Activated CD4-positive, CD25-positive, alpha-beta regulatory T cell treated with anti-CD3 and anti-CD28 coated beads, Interleukin-2, amount 50 U/mL, for 24 hours (primary cell): ENCODE data around the gene ZNG1A.
"Not testable (repeated sequence)": the region's sequence is repeated elsewhere in the genome, so short reads cannot be mapped to it uniquely, and the experiment has no call there.

Experiments used
- ATAC-seq, 2 donors: fragments of 150-1000 bp; cut with Tn5 transposase; one replicate each; pipeline ENCODE4 v1.10.0; 2021; ENCODE audit warnings: mild to moderate bottlenecking in 1 of 2, moderate library complexity in 1 of 2

ZNG1A gene

DNA sequence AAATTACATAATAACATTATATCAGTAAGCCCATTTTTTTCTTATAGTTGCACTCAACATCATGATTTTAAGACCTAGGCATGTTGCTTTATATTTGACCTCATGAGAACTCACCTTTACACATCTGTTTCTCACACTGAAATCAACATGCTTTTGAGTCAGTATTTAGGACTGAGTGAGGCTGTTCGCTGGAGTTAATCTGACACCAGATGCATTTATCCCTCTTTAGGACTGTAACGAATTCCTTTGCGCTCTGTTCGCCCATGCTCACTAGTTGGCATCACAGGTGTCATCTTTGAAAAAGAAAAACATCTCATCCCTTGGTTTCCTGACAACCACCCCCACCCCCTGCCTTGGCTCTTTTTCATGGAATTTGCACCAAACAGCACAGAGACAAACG is 84.9 kb downstream of the ZNG1A start:
- not testable (repeated sequence) for ATAC-seq

DNA sequence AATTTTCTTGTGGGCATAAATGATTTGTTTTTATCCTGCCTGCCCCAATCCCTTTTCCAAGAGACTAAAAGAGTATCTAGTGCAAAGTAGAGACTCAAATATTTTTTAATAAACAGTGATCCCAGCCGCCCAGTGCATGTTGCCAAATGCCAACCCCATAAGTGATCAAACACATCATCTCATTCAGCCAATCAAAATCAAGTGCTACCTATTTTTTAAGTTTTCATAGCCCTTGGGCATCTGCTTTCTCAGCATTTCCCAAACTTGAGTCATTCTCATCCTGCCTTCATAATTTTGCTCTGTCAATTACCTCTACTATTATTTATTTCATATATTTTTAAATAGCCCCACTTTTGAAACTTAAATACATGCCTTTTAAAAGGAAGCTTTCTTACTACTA is 88.0 kb downstream of the ZNG1A start:
- ATAC-seq = not testable (repeated sequence)

DNA sequence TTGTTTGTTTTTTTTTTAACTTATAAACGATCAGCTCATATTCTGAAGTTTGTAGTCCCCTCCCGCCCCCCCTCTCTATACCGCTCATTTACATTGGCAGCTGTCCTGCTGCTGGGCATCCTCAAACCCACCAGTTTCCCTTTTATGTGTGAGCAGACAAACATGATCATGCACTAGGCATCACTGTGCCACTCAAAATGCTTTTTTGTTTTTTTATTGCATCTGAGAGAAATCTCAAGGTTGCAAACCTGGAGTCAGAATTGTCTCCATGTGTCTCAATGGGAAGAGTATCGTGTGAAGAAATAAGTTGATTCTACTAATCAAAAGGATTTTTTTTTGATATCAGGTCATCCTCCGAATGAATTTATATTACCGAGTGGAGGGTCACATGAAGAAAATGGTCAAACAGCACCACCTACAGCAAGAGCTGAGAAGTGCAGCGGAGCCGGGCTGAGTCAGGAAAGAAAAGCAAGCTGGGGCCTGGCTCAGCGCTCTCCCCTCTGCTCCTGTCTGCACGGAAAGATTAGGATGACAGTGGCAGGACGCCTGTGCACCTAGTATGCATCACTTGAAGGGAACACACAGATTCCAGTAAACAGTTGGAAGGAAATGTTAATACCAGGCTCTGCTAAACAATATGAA is 90.3 kb downstream of the ZNG1A start:
- ATAC-seq = peak; percentile 65 to 81

- not testable (repeated sequence) for ATAC-seq
Observed at GRCh38 chr9:87860-88259, 91.0 kb downstream of the ZNG1A start.

DNA sequence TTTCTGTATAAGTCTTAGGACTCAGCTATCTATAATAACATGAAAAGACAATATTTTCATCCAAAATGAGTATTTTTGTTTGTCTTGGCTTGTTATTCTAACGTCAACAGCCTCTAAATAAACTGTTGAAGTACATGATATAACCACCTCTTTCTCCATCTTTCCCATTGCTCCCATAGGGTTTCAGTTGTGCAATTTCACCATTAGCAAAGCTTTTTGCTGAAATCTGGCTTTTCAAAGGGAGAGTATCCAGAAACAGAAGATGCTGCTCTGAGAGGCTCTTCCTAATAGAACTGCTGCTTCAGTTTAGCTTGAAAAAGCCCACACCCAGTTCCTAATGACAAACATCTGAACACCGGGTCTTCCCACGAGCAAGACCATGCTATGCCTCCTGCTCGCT is 91.8 kb downstream of the ZNG1A start:
- not testable (repeated sequence) for ATAC-seq

GRCh38 chr9:86697-87096 is 92.2 kb downstream of the ZNG1A start:
- not testable (repeated sequence) for ATAC-seq

GRCh38 chr9:82932-83689 is 95.7 kb downstream of the ZNG1A start:
- ATAC-seq = not testable (repeated sequence)

DNA sequence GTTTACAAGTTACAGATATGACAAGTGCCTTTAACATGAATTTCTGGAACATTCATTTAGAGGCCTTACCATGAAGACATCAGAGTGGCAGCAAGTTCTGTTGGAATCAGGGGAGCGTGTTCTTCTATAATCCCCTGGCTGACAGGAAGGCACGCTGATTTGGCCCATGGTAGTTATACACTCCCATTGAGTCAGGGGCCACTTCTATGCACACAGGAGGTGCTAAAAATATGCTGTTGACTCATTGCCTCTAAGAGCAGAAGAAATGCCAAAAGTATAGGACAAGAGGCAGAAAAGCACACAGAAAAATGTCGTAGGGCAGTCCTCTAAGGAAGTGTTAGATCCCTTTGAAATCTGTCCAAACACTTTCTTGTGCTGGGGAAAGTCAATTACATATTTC is 100.5 kb downstream of the ZNG1A start:
- ATAC-seq = not testable (repeated sequence)

DNA sequence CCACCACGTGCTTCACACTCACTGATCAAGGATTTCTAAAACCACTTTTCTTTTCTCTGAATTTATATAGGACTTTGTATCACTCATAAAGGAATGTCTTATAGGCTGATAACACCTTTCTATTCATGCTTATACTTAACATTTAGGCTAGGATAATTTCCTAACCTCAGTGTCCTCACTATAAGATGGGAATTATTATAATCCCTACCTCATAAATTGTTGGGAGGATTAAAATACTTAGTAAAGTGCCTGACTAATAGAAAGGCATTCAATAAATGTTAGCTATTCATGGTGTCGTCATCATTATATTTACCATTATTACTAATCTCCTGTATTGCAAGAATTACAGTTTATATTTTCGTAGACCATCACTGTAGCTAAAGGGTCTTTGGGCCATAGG is 102.5 kb downstream of the ZNG1A start:
- ATAC-seq = not testable (repeated sequence)

GRCh38 chr9:73900-74525 is 104.8 kb downstream of the ZNG1A start:
- ATAC-seq = not testable (repeated sequence)

- ATAC-seq = peak; percentile 28 to 49
Observed at GRCh38 chr9:73076-73899, 105.6 kb downstream of the ZNG1A start.
